Ovary (tissue), 3 donors: ENCODE measurements around the gene SPOCK1.

Experiments used
- CTCF ChIP-seq, 3 donors: fragments of 450-650 bp in 2 of 3; fragments of 200-600 bp in 1 of 3; IDR thresholded peaks; one replicate each; pipeline versions ENCODE4 v1.5.1 to v1.8.0; 2016 to 2022; ENCODE audit warnings: antibody characterized with exemption in 3 of 3, mild to moderate bottlenecking in 1 of 3
- EP300 ChIP-seq: sonication (generic); formaldehyde crosslinking; IDR thresholded peaks from one replicate; pipeline ENCODE4 v1.6.1; 2017; ENCODE audit warnings: antibody characterized with exemption
- POLR2A ChIP-seq: fragments of 450-650 bp; IDR thresholded peaks from one replicate; pipeline ENCODE4 v1.6.1; 2017; ENCODE audit warnings: antibody characterized with exemption, mild to moderate bottlenecking, moderate library complexity
- donor health status: DM: no; HTN: no; CAD: no.

- TF ChIP-seq CTCF (IDR thresholded peaks at IDR 0.05) (no peak), POLR2A (no peak), EP300 (no peak)
These were observed 499.3 kb downstream of the SPOCK1 start for GRCh38 chr5:136999787-137000186.
